GM18861 (cell line): ENCODE data around the gene MCF2L2.
"Not testable (repeated sequence)": the region's sequence is repeated elsewhere in the genome, so short reads cannot be mapped to it uniquely, and the experiment has no call there.

Source experiments
- ATAC-seq: cut with Tn5 transposase; IDR thresholded peaks from one replicate; pipeline ENCODE4 v1.9.1; 2021; ENCODE audit not compliant: unreplicated experiment

Gene MCF2L2

GRCh38 chr3:183249006-183249718 lies 179.3 kb downstream of the MCF2L2 start:
- ATAC-seq = no peak

- ATAC-seq = no peak
Observed at GRCh38 chr3:183247011-183247589, 181.3 kb downstream of the MCF2L2 start.

DNA sequence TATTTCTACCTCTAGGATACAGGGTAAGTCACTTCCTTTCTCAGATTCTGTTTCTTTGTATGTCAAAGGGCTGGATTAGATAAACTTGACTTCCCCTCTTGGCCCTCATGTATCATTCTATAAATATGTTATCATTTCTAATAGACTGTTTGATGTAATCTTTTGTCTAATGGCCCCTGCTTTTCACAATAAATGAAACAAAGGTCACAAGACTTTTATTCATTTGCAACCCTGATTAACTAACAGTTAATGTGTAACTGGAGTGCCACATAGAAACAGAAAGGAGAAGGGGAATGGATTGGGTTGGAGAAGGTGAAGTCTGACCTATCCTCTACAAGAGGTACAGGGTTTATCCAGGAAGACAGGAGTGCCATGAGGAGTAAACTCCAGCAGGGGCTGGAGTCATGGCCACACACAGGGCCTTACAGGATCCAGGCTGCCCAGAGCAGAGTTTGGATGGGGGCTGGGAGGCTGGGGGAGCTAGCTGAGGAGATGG lies 183.4 kb downstream of the MCF2L2 start:
- no peak for ATAC-seq

DNA sequence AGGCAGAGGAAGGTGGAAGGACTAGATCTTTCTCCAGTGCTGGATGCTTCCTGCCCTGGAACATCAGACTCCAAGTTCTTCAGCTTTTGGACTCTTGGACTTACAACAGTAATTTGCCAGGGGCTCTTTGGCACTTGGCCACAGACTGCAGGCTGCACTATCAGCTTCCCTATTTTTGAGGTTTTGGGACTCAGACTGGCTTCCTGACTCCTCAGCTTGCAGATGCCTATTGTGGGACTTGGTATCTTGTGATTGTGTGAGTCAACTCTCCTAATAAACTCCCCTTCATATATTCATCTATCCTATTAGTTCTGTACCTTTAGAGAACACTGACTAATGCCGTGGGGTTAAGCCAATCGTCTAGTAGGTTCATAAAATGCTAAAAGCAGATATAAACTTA lies 184.2 kb downstream of the MCF2L2 start:
- ATAC-seq = no peak

GRCh38 chr3:183242431-183242830 lies 186.0 kb downstream of the MCF2L2 start:
- ATAC-seq = no peak

DNA sequence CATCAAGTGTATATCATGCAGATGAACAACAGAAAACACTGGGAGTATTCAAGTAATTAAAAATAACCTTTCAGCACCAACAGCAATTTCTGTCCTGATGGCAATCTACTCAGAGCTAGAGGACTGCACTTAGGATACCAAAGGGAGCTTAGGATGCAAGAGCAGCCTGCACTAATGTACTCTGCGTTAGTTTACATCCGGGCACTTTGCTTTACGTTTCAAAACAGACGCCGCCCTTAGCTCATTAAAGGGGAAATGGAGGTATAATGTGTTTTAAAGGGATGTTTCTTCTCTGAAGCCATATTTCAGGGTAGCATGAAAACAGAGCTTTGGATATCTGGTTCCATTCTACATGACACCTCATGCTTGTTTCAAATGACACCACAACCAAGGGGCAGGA lies 189.4 kb downstream of the MCF2L2 start:
- no peak for ATAC-seq

- ATAC-seq = no peak
Observed at GRCh38 chr3:183233966-183234365, 194.5 kb downstream of the MCF2L2 start.

DNA sequence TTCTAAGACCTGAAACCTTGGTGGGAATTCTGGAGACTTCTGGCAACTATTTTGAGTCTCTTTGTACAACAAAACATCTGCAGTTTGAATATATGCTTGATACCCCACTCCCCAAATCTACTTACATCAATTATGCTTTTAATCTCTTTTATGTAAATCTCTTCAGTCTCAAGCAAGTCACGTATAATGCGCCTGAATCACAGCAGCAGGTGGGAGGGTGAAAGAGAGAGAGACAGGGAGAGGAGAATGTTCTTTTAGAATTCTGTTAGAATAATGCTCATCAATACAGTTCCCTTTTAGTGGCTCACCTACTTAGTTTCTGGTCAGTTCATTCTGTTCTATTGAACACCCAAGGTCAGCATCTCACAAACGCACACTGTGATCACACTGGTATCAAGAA lies 197.6 kb downstream of the MCF2L2 start:
- ATAC-seq = no peak

DNA sequence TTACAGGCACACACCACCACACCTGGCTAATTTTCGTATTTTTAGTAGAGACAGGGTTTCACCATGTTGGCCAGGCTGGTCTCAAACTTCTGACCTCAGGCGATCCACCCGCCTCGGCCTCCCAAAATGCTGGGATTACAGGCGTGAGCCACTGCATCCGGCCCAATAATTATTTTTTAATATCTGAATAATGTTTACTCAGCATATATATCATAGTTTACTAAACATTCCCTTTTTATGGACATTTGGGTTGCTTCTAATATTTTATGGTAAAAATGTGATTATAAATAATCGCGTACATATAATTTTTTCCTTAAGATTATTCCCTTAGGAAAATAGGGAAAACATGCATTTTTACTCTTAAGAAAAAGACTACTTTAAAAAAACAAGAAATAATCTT lies 198.2 kb downstream of the MCF2L2 start:
- not testable (repeated sequence) for ATAC-seq

DNA sequence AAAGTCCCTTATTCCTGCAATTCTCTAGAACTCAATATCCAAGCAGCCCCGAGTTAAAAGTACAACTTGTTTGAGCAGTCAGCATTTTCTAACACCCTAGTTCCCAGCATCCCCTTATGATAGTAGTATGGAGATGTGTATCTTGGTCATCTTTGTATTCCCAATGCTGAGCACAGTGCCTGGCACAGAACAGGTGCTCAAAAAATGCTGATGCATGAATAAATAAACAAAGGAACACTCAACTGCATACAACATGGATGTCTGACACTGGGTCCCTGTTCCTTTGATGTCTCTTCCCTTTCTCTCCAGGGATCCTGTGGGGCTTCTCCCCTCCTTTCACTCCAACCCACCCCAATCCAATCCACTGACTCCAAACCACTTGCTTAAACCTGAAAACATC lies 199.2 kb downstream of the MCF2L2 start:
- no peak for ATAC-seq

DNA sequence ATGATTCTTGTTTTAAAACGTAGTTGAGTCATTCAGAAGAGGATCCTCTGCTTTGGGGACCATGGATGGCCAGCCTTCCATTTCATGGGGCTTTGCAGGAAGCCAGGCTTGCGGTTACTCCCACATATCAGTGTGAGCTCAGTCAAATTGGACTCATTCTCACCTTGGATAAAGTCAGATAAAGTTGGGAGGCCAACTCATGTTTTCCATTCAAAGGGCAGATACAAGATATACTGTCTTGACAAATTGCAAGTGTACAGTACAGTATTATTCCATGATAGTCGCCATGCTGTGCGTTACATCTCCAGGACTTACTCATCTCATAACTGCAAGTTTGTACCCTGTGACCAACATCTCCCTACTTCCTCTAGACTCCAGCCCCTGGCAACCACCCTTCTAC lies 200.8 kb downstream of the MCF2L2 start:
- ATAC-seq = no peak

- ATAC-seq = no peak
Observed at GRCh38 chr3:183226333-183226890, 202.0 kb downstream of the MCF2L2 start.

DNA sequence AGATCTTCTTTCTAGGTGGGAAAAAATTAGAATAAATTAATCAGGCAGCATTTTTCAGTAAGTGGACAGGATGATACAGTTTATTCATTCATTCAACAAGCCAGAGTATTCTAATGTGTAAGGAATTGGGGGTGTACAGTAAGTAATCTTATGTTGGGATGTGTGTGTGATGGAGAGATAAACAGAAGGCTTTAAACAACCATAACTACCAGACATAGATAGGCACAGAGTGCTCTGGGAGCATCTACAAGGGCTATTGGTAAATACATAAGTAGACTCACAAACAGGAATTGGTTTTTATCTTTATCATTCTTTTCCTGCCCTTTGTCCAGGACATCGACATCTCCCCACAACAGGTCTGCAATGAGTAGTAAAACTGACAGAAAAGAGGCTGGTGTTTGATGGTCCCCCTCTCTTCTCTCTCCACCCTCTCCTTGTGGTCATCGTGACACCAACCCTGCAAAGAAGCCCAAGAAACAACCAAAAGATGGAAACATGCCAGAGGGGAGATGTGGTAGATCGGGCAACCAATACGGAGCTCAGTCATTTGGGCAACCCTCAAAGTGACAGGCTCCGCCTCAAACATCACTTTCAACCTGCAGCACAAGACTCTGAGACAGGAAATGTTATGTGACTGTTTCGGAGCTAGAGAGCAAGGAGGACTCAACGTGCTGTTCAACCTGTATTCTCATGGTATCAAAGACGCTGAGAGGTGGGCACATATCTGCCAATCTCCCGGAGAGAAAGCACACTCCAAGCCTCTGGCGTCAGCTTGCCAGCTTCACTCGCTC lies 204.0 kb downstream of the MCF2L2 start:
- no peak for ATAC-seq

DNA sequence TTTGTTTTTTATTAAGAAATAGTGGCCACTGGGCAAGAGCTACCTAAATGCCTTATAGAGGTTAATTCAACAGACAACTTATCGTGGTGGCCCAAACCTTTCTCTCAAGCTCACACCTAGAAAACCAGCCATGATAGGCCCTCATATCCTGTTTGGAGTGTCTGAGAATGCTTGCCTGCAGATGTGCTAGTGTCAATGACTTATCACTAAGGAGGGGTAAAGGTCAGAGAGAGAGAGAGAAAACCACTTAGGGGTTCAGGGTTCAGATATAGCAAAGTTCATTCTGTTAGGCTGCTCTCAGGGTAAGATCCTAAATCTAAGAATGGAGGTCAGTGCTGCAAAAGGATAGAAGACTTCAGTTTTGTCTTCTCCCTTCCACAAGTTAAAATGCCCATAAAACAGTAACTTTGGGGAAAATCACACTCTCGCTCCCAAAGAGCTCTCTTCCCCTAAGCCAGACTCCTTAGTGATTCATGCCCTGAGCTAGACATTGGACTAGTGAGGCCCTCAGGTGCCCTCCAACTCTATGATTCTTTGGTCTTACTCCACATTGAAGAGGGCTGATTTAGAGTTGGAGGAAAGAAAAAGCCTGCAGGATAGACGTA lies 205.7 kb downstream of the MCF2L2 start:
- ATAC-seq = no peak

DNA sequence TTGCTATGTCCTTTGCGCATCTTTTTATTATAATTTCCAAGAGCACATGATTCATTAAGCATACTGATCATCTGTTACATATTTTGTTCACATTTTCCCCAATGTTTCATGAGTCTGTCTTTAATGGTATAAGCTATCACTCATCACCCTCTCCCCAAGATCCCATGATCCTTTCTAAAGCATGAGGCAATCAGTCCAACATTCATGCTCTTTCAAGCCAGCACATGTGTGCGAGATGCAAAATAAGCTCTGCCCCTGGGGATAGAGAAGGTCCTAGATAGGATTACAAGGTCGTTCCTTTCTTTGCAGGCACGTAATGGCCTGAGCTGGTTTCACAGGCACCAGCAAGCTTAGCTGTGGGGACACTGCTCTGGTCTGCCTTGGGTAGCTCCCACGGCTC lies 207.6 kb downstream of the MCF2L2 start:
- no peak for ATAC-seq

- no peak for ATAC-seq
Observed at GRCh38 chr3:183218826-183219225, 209.6 kb downstream of the MCF2L2 start.

GRCh38 chr3:183217548-183218332 lies 210.7 kb downstream of the MCF2L2 start:
- ATAC-seq = no peak

- ATAC-seq = no peak
Observed at GRCh38 chr3:183215591-183216202, 212.7 kb downstream of the MCF2L2 start.

- no peak for ATAC-seq
Observed at GRCh38 chr3:183214277-183214612, 214.2 kb downstream of the MCF2L2 start.
